PC-3 (cell line): ENCODE results near the gene PYM1. TPM values are rescaled to one million over a fixed set of nuclear protein-coding genes. Genes with fewer than 3 reads are reported as not detected.
A peak's percentile ranks its signal among the peaks of the same experiment; 100 is the strongest.

Experiments used
- ATAC-seq: fragments of 200-7000 bp; cut with Tn5 transposase; 2 replicates; pipeline ENCODE4 v1.9.1; 2020; ENCODE audit warnings: mild to moderate bottlenecking, moderate library complexity
- BruUV-seq: library from RNA; stranded (reverse); fragments of 400-500 nt; replicated peaks from 2 replicates; lab custom pipeline; 2021; lab: Mats Ljungman, UMichigan
- CTCF ChIA-PET: fragments of 300-600 bp; sonication (Branson Sonifier 250); formaldehyde crosslinking; loops from one replicate; lab custom pipeline; 2022; ENCODE audit warnings: antibody characterized with exemption; lab: Charles Lee
- POLR2A ChIA-PET: fragments of 300-600 bp; sonication (Branson Sonifier 250); formaldehyde crosslinking; loops from one replicate; lab custom pipeline; 2022; ENCODE audit warnings: antibody characterized with exemption; ENCODE audit not compliant: unreplicated experiment; lab: Charles Lee
- DNase-seq: peaks from one replicate; pipeline ENCODE4 v3.0.0-alpha.2; 2015
- H2AFZ ChIP-seq: fragments of 300-600 bp; sonication (generic); 2 replicates; pipeline ENCODE4 v1.6.0; 2016; ENCODE audit warnings: antibody characterized with exemption, low read length
- H3F3A ChIP-seq: fragments of 300-600 bp; sonication (generic); one replicate; pipeline ENCODE4 v1.6.0; 2017; ENCODE audit warnings: antibody characterized with exemption, low read length, control low read depth, mild to moderate bottlenecking; ENCODE audit not compliant: unreplicated experiment
- H3K27ac ChIP-seq: fragments of 300-600 bp; sonication (generic); 2 replicates; pipeline ENCODE4 v1.5.1; 2016; ENCODE audit warnings: mild to moderate bottlenecking, low read length
- H3K27me3 ChIP-seq: fragments of 300-600 bp; sonication (generic); 2 replicates; pipeline ENCODE4 v1.6.1; 2016; ENCODE audit warnings: low read length, mixed read lengths
- H3K36me3 ChIP-seq: fragments of 300-600 bp; sonication (generic); 2 replicates; pipeline ENCODE4 v1.6.1; 2016; ENCODE audit warnings: low read depth, mixed run types, low read length, mixed read lengths
- H3K4me1 ChIP-seq: fragments of 300-600 bp; sonication (generic); 2 replicates; pipeline ENCODE4 v1.5.1; 2016; ENCODE audit warnings: low read length; ENCODE audit not compliant: insufficient read depth
- H3K4me2 ChIP-seq: fragments of 300-600 bp; sonication (generic); 2 replicates; pipeline ENCODE4 v1.6.0; 2016; ENCODE audit warnings: low read length
- H3K4me3 ChIP-seq: fragments of 300-600 bp; sonication (generic); 2 replicates; pipeline ENCODE4 v1.5.1; 2016; ENCODE audit warnings: mild to moderate bottlenecking, low read length, mixed read lengths
- H3K79me2 ChIP-seq: fragments of 300-600 bp; sonication (generic); 2 replicates; pipeline ENCODE4 v1.6.1; 2017; ENCODE audit warnings: low read length, mixed read lengths
- H3K9ac ChIP-seq: fragments of 300-600 bp; sonication (generic); 2 replicates; pipeline ENCODE4 v1.6.0; 2016; ENCODE audit warnings: mild to moderate bottlenecking, low read length
- H3K9me2 ChIP-seq: fragments of 300-600 bp; sonication (generic); replicated peaks from 2 replicates; pipeline ENCODE4 v1.6.1; 2016; ENCODE audit warnings: mixed run types, low read length, mixed read lengths
- H3K9me3 ChIP-seq: fragments of 300-600 bp; sonication (generic); 2 replicates; pipeline ENCODE4 v1.6.1; 2016; ENCODE audit warnings: low read length, mixed read lengths
- H4K20me1 ChIP-seq: fragments of 300-600 bp; sonication (generic); 2 replicates; pipeline ENCODE4 v1.6.1; 2016; ENCODE audit warnings: low read length, mixed read lengths
- EZH2 ChIP-seq: fragments of 300-600 bp; sonication (generic); IDR thresholded peaks from one replicate; pipeline ENCODE4 v1.6.1; 2017; ENCODE audit warnings: antibody characterized with exemption, mild to moderate bottlenecking, low read length; ENCODE audit not compliant: unreplicated experiment
- EZH2phosphoT487 ChIP-seq: fragments of 300-600 bp; sonication (generic); IDR thresholded peaks from 2 replicates; pipeline ENCODE4 v1.6.1; 2018; ENCODE audit warnings: mild to moderate bottlenecking, antibody characterized with exemption, low read length, borderline replicate concordance
- intact Hi-C: fragments of 100-400 bp; cut with micrococcal nuclease; formaldehyde crosslinking; loops from 2 replicates; pipeline ENCODE4 v1.9.0; 2023
- total RNA-seq: library from RNA; depleted of rRNA; stranded (reverse); fragments of >200 nt; gene quantifications from 2 replicates; pipeline ENCODE4 v1.2.3, GENCODE V29; 2014
- TF ChIP-seq, protein P1 (sequence below): fragments of 300-600 bp; sonication (generic); conservative IDR thresholded peaks from 2 replicates; pipeline ENCODE4 v1.5.1; 2017; ENCODE audit warnings: antibody characterized with exemption, low read depth, mild to moderate bottlenecking, low read length

The PYM1 gene
- total RNA-seq, 1 experiment from 2014 or later = 39.0 TPM

DNA sequence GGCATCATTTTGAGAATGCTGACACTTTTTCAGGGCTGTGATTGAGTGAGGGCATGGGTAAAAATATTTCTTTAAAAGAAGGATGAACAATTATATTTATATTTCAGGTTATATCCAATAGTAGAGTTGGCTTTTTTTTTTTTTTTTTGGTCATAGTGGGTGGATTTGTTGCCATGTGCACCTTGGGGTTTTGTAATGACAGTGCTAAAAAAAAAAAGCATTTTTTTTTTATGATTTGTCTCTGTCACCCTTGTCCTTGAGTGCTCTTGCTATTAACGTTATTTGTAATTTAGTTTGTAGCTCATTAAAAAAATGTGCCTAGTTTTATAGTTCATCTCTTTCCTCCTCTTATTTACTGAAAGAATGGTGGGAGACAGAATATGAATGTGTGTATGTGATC lies 44.8 kb upstream of the PYM1 start:
- Histone ChIP-seq H3K79me2 (peaks cover 52% of the 10 kb centered on the region), H3K36me3 (0 out of 2 replicates have a peak, but pooled peaks cover 2% of the 10 kb centered on the region), H3F3A (peaks cover 5% of the 10 kb centered on the region), H3K4me1 (peaks cover 36% of the 10 kb centered on the region), H3K4me3 (peak overlapping the region; percentile 76), H3K9me2 (no peaks in the 10 kb centered on the region), H3K27me3 (no peaks in the 10 kb centered on the region), H4K20me1 (no peaks in the 10 kb centered on the region), H3K4me2 (peak overlapping the region; percentile 88), H3K27ac (peak overlapping the region; percentile 78), H3K9me3 (no peaks in the 10 kb centered on the region), H2AFZ (peak overlapping the region; percentile 78; the same call in 1 of the 2 replicates), H3K9ac (peak overlapping the region; percentile 70)
- intact Hi-C loops = loop anchor here (2.0 kb wide), 1 partner anchor 68 kb away; the partner anchor contains the start of gene RPS26
- TF ChIP-seq, protein P1, sequence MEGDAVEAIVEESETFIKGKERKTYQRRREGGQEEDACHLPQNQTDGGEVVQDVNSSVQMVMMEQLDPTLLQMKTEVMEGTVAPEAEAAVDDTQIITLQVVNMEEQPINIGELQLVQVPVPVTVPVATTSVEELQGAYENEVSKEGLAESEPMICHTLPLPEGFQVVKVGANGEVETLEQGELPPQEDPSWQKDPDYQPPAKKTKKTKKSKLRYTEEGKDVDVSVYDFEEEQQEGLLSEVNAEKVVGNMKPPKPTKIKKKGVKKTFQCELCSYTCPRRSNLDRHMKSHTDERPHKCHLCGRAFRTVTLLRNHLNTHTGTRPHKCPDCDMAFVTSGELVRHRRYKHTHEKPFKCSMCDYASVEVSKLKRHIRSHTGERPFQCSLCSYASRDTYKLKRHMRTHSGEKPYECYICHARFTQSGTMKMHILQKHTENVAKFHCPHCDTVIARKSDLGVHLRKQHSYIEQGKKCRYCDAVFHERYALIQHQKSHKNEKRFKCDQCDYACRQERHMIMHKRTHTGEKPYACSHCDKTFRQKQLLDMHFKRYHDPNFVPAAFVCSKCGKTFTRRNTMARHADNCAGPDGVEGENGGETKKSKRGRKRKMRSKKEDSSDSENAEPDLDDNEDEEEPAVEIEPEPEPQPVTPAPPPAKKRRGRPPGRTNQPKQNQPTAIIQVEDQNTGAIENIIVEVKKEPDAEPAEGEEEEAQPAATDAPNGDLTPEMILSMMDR = no peak
- TF ChIP-seq EZH2 (no peak), EZH2phosphoT487 (no peak)
- CTCF ChIA-PET = no interaction called here
- no TSS peak for BruUV-seq
- ATAC-seq = no peak
- POLR2A ChIA-PET = interaction anchor here (0.6 kb wide), 1 partner anchor 234 kb away, joined by 3 read pairs; no protein-coding TSS in a partner anchor
- DNase-seq = no peak

DNA sequence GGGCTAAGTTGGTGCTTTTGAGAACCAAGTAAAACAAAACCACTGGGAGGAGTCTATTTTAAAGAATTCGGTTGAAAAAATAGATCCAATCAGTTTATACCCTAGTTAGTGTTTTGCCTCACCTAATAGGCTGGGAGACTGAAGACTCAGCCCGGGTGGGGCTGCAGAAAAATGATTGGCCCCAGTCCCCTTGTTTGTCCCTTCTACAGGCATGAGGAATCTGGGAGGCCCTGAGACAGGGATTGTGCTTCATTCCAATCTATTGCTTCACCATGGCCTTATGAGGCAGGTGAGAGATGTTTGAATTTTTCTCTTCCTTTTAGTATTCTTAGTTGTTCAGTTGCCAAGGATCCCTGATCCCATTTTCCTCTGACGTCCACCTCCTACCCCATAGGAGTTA lies 44.3 kb upstream of the PYM1 start:
- CTCF ChIA-PET = no interaction called here
- H3K9me3 ChIP-seq = no peaks in the 10 kb centered on the region
- H3K4me3 ChIP-seq = peak overlapping the region; percentile 76
- H3K4me2 ChIP-seq = peak overlapping the region; percentile 88
- peaks cover 37% of the 10 kb centered on the region for H3K4me1 ChIP-seq
- H4K20me1 ChIP-seq = no peaks in the 10 kb centered on the region
- H3K27me3 ChIP-seq = no peaks in the 10 kb centered on the region
- no peak overlapping the region for H2AFZ ChIP-seq
- TF ChIP-seq, protein P1 = no peak
- TF ChIP-seq EZH2phosphoT487 (no peak), EZH2 (no peak)
- DNase-seq (peak; percentile 74), ATAC-seq (no peak)
- no TSS peak for BruUV-seq
- POLR2A ChIA-PET = interaction anchor here (0.6 kb wide), 1 partner anchor 234 kb away, joined by 3 read pairs; no protein-coding TSS in a partner anchor
- H3K9me2 ChIP-seq = no peaks in the 10 kb centered on the region
- peaks cover 52% of the 10 kb centered on the region for H3K79me2 ChIP-seq
- peak overlapping the region; percentile 70 for H3K9ac ChIP-seq
- 0 out of 2 replicates have a peak, but pooled peaks cover 2% of the 10 kb centered on the region for H3K36me3 ChIP-seq
- peak overlapping the region; percentile 78 for H3K27ac ChIP-seq
- intact Hi-C loops = loop anchor here (2.0 kb wide), 1 partner anchor 69 kb away; the partner anchor contains the start of gene RPS26
- H3F3A ChIP-seq = peaks cover 5% of the 10 kb centered on the region

DNA sequence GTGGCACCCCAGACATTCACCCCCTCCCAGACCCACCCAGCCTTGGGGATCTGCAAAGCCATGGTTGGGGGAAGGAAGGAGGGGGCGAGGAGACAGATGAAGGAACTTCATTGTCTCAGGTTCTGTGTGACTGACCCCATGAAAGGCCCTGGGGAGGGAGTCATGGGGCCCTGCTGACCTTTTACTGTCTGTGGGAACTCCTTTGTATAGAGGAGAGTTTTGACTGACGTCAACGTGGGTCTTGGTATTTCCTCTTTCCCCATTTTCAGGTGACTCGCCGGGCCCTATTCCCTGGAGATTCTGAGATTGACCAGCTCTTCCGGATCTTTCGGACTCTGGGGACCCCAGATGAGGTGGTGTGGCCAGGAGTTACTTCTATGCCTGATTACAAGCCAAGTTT lies 43.1 kb upstream of the PYM1 start:
- BruUV-seq = no TSS peak
- H3F3A ChIP-seq = peaks cover 5% of the 10 kb centered on the region
- ChIA-PET CTCF (no interaction called here), POLR2A (interaction anchor here (0.6 kb wide), 1 partner anchor 195 kb away, joined by 3 read pairs; no protein-coding TSS in a partner anchor)
- no peak overlapping the region for H3K4me2 ChIP-seq
- no peak overlapping the region for H3K9ac ChIP-seq
- DNase-seq (no peak), ATAC-seq (no peak)
- H3K4me3 ChIP-seq = no peak overlapping the region
- no peaks in the 10 kb centered on the region for H3K9me3 ChIP-seq
- TF ChIP-seq, protein P1 = no peak
- no peak for TF ChIP-seq EZH2
- TF ChIP-seq EZH2phosphoT487 = no peak
- intact Hi-C loops = no loop called here
- no peaks in the 10 kb centered on the region for H3K27me3 ChIP-seq
- peaks cover 43% of the 10 kb centered on the region for H3K79me2 ChIP-seq
- no peaks in the 10 kb centered on the region for H4K20me1 ChIP-seq
- no peak overlapping the region for H3K27ac ChIP-seq
- H3K4me1 ChIP-seq = peaks cover 43% of the 10 kb centered on the region
- H3K36me3 ChIP-seq = 0 out of 2 replicates have a peak, but pooled peaks cover 2% of the 10 kb centered on the region
- no peaks in the 10 kb centered on the region for H3K9me2 ChIP-seq
- no peak overlapping the region for H2AFZ ChIP-seq
